Measurements from ENCODE around the gene ZBTB16. TPM values are rescaled to one million over a fixed set of nuclear protein-coding genes. Genes with fewer than 3 reads are reported as not detected.

Gene ZBTB16
- total RNA-seq, 1 donor from 2014 or later = 17.7 TPM

DNA sequence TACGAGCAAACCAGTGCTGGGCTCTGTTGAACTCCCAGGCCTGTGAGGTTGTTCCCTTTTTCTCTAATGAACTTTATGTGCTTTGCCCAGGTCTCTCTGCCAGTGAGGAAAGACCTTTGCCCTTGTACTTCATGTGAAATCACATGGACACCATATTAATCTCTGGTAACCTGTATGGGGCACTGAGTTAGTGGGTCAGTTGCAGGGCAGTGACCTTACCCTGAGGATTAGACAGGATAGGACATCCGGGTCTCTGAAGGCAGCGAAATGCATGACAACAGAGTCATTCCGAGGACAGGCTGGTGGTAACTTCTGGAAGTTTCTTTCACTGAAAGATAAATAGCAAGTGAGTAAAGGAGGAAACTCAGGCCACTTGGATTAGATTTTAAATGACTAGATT, 93.7 kb downstream of the ZBTB16 start:
- Mint-ChIP-seq H3K27ac (no peak overlapping the region), H3K9me3 (peaks cover 2% of the 10 kb centered on the region), H3K4me1 (peaks cover 22% of the 10 kb centered on the region), H3K4me3 (no peak overlapping the region), H3K27me3 (ENCODE audit: insufficient read depth, low read depth) (peaks cover 7% of the 10 kb centered on the region), H3K36me3 (peaks cover 30% of the 10 kb centered on the region)
- Histone ChIP-seq H3K36me3 (no peaks in the 10 kb centered on the region), H2AFZ (replicated peaks) (no peak overlapping the region), H3K27me3 (no peaks in the 10 kb centered on the region), H3K4me2 (no peak overlapping the region), H3K9me3 (ENCODE audit: low read depth) (no peaks in the 10 kb centered on the region), H4K20me1 (ENCODE audit: low read depth) (peaks cover 11% of the 10 kb centered on the region), H3K4me1 (peaks cover 12% of the 10 kb centered on the region), H3K27ac (no peak overlapping the region), H3K9ac (no peak overlapping the region), H3K79me2 (ENCODE audit: low read depth) (no peaks in the 10 kb centered on the region), H3F3A (ENCODE audit: low read depth) (no peaks in the 10 kb centered on the region), H3K4me3 (no peak overlapping the region)
- TF ChIP-seq EZH2 (IDR thresholded peaks at IDR 0.05) = no peak
- TF ChIP-seq, protein P1, sequence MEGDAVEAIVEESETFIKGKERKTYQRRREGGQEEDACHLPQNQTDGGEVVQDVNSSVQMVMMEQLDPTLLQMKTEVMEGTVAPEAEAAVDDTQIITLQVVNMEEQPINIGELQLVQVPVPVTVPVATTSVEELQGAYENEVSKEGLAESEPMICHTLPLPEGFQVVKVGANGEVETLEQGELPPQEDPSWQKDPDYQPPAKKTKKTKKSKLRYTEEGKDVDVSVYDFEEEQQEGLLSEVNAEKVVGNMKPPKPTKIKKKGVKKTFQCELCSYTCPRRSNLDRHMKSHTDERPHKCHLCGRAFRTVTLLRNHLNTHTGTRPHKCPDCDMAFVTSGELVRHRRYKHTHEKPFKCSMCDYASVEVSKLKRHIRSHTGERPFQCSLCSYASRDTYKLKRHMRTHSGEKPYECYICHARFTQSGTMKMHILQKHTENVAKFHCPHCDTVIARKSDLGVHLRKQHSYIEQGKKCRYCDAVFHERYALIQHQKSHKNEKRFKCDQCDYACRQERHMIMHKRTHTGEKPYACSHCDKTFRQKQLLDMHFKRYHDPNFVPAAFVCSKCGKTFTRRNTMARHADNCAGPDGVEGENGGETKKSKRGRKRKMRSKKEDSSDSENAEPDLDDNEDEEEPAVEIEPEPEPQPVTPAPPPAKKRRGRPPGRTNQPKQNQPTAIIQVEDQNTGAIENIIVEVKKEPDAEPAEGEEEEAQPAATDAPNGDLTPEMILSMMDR (IDR thresholded peaks at IDR 0.05) = no peak
- TF ChIP-seq EZH2phosphoT487 (IDR thresholded peaks at IDR 0.05) = no peak
- no peak for DNase-seq (ENCODE audit: low spot score)

DNA sequence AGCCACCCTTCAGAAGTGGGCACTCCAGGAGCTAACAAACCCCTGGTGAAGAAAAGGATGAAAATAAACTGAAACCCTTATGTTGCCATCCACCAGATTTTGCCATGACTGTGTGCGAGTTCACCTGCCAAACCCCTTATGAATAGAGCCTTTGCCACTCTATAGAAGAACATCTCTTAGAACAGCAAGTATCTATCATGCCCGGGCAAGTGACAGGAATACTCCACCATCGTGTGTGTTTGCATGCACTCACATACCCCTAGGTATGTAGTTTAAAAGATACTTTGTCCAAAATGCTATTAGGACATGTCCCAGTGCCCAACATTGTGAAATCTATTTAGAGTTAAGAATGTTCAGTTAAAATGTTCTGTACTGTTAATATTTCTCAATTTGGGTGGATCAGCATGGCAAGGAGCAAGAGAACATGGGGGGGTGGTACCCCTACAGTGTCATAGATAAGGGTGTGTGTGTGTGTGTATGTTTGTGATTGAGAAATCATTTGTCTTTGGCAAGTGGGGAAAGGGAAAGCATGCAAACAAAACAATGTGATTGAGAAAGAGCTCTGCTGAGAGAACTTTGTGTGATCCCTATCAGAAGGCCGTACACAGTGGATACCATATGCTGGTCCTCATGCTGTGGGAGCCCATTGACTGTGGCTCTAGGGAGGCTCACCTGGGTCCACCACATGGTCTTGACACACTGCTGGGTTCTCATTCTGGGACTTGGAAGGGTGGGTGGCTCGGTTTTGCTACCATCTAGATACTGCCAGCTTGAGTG, 94.9 kb downstream of the ZBTB16 start:
- no peak overlapping the region for H3K4me2 ChIP-seq
- no peaks in the 10 kb centered on the region for H3F3A ChIP-seq (ENCODE audit: low read depth)
- H3K79me2 ChIP-seq (ENCODE audit: low read depth) = no peaks in the 10 kb centered on the region
- TF ChIP-seq EZH2phosphoT487 (IDR thresholded peaks at IDR 0.05) (no peak), EZH2 (IDR thresholded peaks at IDR 0.05) (no peak)
- TF ChIP-seq, protein P1 (IDR thresholded peaks at IDR 0.05) = no peak
- DNase-seq (ENCODE audit: low spot score) = no peak
- no peak overlapping the region for H2AFZ ChIP-seq (replicated peaks)
- Mint-ChIP-seq H3K9me3 (peaks cover 2% of the 10 kb centered on the region), H3K36me3 (peaks cover 37% of the 10 kb centered on the region), H3K4me3 (no peak overlapping the region), H3K27ac (no peak overlapping the region), H3K4me1 (peaks cover 22% of the 10 kb centered on the region), H3K27me3 (ENCODE audit: insufficient read depth, low read depth) (peaks cover 7% of the 10 kb centered on the region)
- H3K4me1 ChIP-seq = peaks cover 7% of the 10 kb centered on the region
- H3K36me3 ChIP-seq = no peaks in the 10 kb centered on the region
- H4K20me1 ChIP-seq (ENCODE audit: low read depth) = peaks cover 10% of the 10 kb centered on the region
- no peaks in the 10 kb centered on the region for H3K9me3 ChIP-seq (ENCODE audit: low read depth)
- H3K27ac ChIP-seq = no peak overlapping the region
- no peak overlapping the region for H3K9ac ChIP-seq
- no peaks in the 10 kb centered on the region for H3K27me3 ChIP-seq
- H3K4me3 ChIP-seq = no peak overlapping the region

DNA sequence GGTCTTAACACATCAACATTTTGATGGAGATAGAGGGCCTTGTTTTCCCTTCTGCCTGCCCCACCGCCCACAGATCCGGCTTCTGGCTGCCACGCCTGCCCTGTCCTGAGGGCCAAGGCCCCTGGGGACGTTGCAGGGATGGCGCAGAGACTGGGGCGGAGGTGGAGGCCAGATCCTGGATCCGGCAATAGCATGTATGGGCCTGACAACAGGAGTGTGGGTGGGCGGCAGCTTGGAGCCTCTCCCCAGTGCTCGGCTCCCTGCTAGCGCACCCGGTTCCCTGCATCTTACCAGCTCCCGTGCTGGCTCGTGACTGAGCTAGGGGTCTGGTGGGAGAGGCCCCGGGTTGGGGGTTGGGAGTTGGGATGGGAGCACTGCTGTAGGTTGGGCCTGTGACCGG, 95.6 kb downstream of the ZBTB16 start:
- Histone ChIP-seq H3K4me3 (no peak overlapping the region), H3K27me3 (no peaks in the 10 kb centered on the region), H3K36me3 (no peaks in the 10 kb centered on the region), H2AFZ (replicated peaks) (no peak overlapping the region), H3K79me2 (ENCODE audit: low read depth) (no peaks in the 10 kb centered on the region), H3K9ac (no peak overlapping the region), H3K4me2 (no peak overlapping the region), H3K4me1 (peaks cover 12% of the 10 kb centered on the region), H3F3A (ENCODE audit: low read depth) (no peaks in the 10 kb centered on the region), H4K20me1 (ENCODE audit: low read depth) (peaks cover 14% of the 10 kb centered on the region), H3K27ac (no peak overlapping the region), H3K9me3 (ENCODE audit: low read depth) (no peaks in the 10 kb centered on the region)
- Mint-ChIP-seq H3K4me3 (no peak overlapping the region), H3K36me3 (peaks cover 37% of the 10 kb centered on the region), H3K27ac (no peak overlapping the region), H3K4me1 (peaks cover 25% of the 10 kb centered on the region), H3K27me3 (ENCODE audit: insufficient read depth, low read depth) (peaks cover 7% of the 10 kb centered on the region), H3K9me3 (peaks cover 2% of the 10 kb centered on the region)
- no peak for TF ChIP-seq EZH2 (IDR thresholded peaks at IDR 0.05)
- TF ChIP-seq EZH2phosphoT487 (IDR thresholded peaks at IDR 0.05) = no peak
- TF ChIP-seq, protein P1 (IDR thresholded peaks at IDR 0.05) = no peak
- no peak for DNase-seq (ENCODE audit: low spot score)

Data from neural progenitor cell (in vitro differentiated cells).